GM21381 (cell line): Measurements from ENCODE around the gene TMEM119.
"Not testable (repeated sequence)": the region's sequence is repeated elsewhere in the genome, so short reads cannot be mapped to it uniquely, and the experiment has no call there.

Experiments used
- ATAC-seq: cut with Tn5 transposase; IDR thresholded peaks from one replicate; pipeline ENCODE4 v1.9.1; 2021; ENCODE audit warnings: mild to moderate bottlenecking, moderate library complexity; ENCODE audit not compliant: unreplicated experiment

Gene TMEM119

DNA sequence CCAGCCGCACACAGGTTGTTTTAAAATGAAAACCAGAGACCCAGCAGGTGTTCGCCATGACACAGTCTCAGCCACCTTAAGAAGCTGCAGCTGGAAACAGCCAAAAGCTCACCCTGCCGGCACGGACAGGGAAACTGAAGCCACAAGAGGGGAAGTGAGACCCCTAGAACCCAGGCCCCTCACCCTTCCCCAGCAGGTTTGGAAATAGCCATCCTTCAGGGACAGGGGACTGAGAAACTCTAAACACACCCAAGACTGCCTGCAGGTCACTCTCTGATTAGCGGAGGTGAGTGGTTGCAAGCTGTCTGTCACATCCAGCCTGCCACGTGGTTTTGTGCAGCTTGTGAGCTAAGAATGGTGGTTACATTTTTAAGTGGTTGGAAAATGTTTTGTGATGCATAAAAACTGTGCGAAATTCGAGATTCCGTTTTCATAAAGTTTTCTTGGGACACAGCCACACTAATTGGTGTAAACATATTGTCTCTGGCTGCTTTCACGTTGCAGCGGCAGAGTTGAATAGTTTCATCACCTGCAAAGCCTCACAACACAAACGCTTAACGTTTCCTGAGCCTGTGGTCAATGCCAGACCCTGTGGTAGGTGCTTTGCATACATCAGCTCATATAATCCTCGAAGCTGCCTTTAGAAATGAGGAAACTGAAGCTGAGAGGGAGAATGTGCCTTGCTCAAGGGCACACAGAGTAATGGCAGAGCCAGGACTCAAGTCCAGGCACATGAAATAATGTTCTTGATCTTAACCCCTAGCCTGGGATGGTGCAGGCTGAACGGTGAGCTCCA is 37.5 kb upstream of the TMEM119 start:
- peak; percentile 44 for ATAC-seq

DNA sequence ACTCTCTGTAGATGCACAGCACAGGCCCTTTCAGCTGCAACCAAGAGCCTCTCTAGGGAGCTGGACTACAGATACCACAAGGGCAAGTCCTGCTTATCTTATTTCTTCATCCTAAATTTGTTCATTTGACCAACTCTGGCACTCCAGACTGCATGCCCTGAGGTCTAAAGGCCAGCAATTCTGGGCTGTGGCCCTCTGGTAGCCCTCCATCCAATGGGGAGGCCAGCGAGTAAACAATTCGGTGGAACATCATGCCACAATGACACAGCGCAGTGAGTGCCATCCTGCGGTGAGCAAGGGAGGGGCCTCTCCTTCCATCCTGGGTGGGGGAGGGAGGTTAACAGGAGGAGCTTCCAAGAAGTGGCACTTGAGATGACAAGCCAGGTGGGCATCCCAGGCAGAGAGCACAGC is 36.5 kb upstream of the TMEM119 start:
- no peak for ATAC-seq

DNA sequence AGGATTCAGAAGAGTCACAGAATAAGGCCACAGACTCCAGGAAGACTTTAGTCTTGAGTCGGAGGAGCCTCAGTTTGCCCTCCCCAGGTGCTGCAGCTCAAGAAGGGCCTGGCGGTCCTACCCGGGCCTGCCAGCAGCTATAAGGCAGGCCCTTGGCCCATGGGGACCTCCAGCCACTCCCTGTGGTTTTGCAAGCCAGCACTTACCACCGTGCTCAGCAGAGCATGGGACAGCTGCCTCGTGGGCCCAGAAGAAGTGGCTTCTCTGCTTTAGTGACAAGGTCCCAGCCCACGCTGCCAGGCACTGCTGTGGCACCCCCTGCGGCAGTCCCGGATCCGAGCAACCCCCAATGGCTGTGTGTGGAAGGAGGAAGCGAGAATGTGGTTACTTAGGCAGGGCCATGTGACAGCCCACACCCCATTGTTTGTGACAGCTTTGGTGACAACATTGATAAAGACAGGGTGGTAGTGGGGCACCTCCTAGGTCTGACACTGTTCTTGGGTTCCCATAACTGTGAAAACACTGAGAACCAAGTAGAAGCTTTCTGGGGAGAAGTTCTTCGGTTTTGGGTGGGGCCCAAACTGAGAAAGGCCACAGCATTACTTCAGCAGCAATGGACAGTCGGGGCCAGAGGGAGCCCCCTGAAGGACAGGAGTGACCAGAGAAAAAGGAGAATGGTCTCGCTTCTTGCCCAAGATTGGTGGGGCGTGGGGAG is 35.8 kb upstream of the TMEM119 start, which contains the start of gene SELPLG:
SELPLG (minus strand) TSS at position 361 of the 715 bp plus-strand sequence. CDS start 9,587 bp downstream, outside the sequence.
- ATAC-seq = peak; percentile 50

DNA sequence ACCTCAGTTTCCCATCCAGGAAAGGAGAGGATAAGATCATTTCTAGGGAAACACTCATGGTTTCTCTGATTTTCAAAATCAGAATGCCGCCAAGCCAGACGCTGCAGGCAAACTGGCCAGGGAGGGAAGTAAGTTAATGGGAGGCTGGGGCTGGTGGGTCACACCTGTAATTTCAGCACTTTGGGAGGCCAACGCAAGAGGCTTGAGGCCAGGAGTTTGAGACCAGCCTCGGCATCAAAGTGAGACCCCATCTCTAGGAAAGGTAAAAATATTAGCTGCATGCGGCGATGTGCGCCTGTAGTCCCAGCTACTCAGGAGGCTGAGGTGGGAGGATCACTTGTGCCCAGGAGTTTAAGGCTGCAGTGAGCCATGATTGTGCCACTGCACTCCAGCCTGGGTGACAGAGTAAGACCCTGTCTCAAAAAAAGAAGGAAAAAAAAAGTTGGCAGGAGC is 35.2 kb upstream of the TMEM119 start:
- no peak for ATAC-seq

DNA sequence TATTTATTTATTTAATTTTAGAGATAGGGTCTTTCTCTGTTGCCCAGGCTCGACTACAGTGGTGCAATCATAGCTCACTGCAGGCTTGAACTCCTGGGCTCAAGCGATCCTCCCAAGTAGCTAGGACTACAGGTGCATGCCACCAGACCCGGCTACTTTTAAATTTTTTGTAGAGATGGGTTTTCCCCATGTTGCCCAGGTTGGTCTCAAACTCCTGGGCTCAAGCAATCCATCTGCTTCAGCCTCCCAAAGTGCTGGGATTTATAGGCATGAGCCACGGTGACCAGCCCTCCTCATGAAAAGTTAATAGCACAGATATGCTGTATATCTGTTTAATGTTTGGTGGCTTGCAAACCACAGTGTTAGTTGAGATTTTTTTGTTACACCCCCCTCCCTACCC is 33.4 kb upstream of the TMEM119 start:
- ATAC-seq = not testable (repeated sequence)

DNA sequence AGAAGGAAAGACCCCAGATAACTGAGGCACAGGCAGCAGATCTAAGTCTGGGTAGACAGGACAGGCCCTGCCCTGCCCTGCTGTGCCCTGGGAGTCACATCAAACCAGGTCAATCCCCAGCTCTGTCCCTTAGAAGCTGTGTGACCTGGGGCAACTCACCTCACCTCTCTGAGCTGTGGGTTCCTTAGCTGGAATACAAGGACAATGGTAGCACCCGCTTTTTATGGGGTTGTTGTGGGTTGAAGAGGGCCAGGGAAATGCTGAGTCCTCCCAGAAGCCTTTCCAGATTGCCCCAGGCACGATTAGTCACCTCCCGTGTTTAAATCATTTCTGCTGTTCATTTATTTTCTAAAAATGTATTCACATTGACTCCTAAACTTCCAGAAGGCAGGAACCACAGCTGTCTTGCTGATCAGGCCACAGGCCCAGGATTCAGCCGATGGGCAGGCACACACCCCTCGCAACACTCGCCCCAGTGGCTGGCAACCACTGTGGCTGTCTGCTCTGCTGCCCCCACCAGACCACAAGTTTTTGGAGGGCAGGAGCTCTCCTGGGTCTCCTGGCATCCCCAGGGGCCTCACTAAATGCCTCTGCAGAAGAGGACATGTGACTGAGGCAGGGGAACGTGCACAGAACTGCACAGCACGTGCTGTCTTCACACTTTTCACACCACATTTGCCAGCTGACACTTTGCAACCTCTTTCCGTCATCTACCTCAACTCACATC is 32.8 kb upstream of the TMEM119 start:
- ATAC-seq = no peak

DNA sequence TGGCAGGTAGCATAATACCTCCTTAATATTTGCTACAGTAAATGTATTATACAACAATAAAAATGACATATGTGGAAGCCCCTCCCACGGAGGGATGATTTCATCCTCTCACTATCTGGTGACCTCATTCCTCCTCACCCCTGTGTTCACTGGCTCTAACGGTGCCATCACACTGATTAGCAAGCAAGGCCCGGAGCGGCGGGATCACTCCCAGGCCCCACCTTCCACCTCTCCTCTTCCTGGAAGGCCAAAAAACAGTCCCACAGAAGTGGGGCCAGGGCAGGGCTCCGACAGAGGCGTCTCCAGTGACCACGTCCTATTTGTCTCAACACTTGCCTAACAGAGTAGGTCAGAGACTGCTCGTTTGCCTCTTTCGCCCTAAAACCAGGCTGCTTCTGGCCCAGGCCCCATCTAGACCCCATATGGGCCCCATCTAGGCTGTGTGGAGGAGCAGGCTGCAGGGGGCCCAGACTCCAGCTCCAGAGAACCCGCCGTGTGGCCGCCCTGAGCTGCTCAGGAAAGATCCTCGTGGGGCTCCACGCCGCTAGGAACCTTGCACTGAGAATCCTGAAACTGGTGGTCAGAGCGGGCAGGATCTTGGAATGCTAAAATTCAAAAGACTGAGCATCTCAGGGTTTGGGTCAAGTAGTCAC is 32.1 kb upstream of the TMEM119 start:
- no peak for ATAC-seq

DNA sequence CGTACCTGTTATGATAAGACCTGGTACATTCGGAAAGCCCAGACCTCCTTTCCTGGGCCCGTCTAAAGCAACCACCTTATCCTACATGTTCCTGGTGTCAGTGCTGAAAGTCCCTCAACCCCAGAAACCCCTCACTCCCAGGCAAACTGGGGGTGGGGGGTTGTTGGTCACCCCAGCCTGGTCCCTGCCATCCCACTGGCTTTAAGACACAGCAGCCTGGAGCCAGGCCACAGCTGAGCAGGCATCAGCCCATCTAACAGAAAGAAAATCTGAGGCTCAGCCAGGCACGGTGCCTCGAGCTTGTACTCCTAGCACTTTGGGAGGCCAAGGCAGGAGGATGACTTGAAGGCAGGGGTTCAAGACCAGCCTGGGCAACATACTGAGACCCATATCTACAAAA is 31.3 kb upstream of the TMEM119 start:
- ATAC-seq = no peak

DNA sequence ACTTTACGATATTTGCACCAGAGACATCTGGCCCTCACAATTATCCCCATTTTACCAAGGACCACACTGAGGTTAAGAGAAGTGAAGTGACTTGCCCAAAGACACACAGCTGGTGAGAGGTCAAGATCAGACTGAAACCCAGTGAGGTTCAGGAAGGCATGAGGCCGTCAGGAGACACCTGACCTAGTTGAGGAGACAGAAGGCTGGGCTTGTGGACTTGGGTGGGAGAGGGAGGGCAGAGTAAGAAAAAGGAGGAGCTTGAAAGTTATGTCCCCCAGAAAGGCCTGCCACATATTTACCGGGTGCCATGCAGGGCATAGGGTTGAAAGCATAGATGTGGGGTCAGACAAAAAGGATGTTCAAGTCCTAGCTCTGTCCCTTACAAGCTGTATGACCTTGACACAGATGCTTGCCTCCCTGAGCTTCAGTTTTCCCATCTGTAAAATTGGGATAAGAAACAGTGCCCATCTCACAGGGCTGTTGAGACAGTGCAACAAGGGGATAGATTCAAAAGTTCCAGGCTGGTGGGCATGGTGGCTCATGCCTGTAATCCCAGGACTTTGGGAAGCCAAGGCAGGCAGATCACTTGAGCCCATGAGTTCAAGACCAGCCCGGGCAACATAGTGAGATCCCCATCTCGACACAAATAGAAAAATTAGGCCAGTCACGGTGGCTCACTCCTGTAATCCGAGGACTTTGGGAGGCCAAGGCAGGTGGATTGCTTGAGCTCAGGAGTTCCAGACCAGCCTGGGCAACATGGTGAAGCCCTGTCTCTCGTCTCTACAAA is 29.4 kb upstream of the TMEM119 start:
- no peak for ATAC-seq

DNA sequence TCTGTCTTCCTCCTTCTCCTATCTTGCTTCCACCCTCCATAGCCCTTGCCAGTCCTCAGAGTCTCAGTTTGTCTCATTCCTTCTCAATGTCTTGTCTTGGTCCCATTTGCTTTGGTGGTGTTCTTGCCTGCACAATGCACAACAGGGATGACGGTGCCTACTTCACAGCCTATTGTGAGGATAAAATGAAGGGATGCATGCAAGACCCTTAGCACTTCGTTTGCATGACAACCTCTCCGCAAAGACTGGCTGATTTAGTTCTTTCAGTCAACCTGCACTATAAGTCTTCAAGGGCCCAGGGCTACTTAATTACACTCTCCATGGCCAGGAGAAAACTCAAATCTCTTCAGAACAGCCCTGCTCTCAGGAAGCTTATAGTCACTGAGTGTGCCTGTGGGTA is 27.3 kb upstream of the TMEM119 start:
- no peak for ATAC-seq

DNA sequence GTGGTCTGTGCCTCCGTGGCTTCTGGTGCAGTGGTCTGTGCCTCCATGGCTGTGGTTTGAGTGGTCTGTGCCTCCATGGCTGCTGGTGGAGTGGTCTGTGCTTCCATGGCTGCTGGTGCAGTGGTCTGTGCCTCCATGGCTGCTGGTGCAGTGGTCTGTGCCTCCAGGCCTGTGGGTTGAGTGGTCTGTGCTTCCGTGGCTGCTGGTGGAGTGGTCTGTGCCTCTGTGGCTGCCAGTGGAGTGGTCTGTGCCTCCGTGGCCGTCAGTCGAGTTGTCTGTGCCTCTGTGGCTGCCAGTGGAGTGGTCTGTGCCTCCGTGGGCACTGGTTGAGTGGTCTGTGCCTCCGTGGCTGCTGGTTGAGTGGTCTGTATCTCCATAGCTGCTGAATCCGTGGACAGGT is 25.7 kb upstream of the TMEM119 start:
- no peak for ATAC-seq

DNA sequence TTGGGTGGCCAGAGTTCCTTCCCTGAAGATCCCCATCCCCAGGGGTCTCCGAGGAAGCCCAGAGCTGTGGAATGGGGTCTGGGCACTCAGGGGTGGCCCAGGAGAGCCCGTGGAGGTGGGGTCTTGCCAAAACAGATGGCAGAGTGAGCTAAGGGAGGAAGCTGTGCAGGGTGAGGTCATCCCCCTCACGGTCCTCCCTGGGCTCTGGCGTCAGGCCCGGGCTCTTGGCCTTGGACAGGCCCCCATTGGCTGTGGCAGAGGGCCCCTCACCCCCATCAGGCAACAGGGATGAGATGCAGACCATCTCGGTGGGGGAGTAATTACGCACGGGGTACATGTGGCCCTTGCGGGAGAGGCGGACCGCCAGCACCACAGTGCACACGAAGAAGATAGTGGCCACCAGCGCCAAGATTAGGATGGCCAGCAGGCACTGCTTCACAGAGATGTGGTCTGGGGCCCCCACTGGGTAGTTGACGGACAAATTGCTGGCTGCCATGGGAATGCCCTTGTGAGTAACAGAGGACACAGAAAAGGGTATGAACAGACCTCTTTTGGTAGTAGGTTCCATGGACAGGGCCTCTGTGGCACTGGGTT is 25.1 kb upstream of the TMEM119 start:
- ATAC-seq = no peak

DNA sequence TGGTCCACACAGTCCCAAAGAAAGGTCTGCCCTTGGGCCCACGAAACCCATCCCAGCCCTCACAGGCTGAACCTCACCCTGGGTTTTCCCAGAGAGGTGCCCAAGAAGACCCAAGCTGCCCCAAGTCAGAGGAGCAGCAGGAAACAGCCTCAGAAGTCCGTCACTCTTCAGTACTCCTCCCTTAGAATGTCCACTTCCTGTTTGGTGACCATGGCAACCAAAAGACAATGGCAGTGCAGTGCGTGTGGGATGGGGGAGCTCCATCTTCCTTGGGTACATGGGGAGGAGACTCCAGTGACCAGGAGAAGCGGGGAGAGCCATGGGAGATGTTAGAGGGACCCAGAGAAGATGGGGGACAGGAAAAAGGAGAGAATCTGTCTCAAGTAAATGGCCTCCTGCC is 24.5 kb upstream of the TMEM119 start:
- no peak for ATAC-seq

DNA sequence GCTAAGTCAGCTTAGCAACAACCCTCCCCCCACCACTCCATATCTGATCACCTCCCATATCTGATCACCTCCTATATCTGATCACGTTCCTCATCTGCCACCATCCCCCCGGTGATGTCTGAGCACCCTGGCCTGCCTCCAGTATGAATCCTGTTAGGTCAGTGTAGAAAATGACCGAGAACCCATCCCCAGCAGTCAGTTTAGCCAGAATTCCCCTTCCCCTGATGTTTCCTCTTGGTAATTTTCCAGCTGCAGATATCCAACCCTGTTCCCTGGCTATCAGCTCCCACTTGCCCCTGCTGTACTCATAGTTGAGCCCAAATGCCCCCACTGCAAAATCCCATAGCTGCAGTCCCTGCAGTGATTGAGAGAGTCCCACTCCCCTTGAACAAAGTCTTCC is 23.3 kb upstream of the TMEM119 start:
- no peak for ATAC-seq

DNA sequence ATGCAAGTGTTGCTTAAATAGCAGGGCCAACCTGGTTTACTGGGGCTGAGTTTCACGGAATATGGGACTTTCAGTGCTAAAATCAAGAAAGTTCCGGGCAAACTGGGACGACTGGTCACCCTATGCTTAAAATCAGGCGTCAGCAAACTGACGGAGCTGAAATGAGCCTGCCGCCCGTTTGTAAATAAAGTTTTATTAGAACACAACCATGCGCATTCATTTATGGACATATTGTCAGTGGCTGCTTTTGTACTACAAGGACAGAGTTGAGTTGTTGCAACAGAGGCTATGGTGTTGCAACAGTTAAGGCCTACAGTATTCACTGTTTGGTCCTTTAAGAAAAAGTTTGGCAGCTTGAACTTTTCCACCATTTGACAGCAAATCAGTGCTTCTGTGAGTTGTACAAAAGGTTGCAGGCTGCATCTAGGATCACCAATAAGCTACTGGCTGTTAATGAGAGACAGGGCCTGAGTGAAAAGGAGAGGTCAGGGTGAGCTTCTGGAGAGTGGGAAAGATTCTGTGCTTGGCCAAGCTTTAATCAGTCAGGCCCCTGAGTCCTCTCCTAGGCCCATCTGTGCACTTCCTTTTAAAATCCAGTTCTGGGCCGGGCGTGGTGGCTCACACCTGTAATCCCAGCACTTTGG is 22.5 kb upstream of the TMEM119 start:
- no peak for ATAC-seq

DNA sequence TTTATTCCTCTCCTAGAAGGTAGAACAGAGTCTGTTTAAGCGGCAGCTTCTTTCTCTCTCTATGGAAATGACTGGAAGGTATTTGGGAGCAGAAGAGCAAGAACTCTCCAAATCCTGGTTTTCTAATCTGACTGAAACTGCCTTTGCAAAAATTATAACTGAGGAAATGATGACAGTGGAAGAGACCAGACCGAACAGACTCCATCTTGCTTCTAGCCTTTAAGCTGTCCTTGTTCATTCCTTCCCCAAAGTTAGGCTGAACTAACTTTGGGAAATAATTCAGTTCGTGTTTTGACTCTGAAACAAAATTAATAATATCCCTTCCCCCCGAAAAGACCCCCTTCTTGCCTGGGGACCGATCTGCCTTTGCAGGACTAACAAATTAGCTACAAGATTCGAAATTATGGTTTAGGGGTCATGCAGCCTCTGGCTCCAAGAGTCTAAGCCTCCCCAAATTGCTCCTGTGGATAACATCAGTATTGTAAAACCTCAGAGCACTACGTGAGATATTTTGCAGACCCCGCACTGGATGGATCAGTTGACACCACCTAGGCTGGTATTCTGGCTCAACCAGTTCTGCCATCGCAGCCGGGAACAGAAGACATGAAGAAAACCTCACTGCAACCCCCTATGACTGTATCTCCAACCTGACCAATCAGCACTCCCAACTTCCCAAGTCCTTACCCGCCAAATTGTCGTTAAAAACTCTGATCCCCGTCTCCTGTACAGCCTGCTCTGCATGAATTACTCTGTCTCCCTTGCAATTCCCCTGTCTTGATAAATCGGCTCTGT is 21.7 kb upstream of the TMEM119 start:
- ATAC-seq = no peak

DNA sequence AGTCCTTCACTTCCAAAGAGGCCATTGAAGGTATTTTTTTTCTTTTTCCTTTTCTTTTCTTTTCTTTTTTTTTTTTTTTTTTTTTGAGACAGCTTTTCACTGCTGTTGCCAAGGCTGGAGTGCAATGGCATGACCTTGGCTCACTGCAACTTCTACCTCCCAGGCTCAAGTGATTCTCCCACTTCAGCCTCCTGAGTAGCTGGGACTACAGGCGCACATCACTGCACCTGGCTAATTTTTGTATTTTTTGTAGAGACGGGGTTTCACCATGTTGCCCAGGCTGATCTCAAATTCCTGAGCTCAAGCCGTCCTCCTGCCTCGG is 21.0 kb upstream of the TMEM119 start:
- not testable (repeated sequence) for ATAC-seq

DNA sequence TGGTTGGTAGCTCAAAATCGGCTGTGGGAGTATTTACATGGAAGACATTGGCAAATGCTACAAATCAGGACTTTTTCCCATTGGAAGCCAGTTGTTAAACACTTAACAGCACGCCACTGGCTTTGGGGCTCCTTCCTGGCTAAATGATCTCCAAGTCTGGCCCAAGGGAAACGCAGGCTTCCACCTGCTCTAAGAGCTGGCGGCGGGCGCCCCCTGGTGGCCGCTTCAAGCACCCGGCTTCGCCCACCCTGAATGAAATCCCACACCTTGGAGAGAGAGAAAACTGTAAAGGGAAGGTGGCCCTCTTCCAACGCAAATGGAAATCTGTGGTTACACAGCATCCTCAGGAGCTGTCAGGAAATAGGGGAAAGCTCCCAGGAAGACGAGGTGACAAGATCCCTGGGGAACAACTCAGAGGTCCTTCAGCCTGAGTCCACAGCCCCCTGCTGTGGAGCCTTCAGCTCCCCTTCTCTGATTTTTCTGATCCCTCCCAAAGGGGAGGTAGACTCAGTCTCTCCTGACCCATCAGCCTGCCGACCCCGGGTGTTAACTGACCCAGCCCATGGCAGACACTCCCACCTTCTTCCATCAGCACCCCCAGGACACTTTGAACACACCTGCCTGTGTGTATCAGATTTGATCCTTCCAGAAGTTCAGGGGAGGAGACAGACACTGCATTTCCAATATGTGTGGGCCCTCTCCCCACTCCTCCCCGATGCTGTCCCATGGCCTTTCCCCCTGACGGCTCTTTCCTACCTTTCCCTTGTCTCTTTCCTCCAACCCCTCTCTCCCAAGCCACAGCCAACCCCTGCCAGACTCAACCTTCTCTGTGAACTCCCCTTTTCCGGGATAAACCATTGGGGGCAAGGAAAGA is 20.4 kb upstream of the TMEM119 start:
- ATAC-seq = peak; percentile 44
